Stimulated activated CD4-positive, alpha-beta T cell treated with anti-CD3 and anti-CD28 coated beads, Interleukin-4, amount 100 ng/mL, for 1 hour (primary cell): ENCODE measurements around the gene HEPN1.

Source experiments
- DNase-seq: peaks from one replicate; pipeline ENCODE4 v3.0.0-alpha.2; 2020

HEPN1 gene

DNA sequence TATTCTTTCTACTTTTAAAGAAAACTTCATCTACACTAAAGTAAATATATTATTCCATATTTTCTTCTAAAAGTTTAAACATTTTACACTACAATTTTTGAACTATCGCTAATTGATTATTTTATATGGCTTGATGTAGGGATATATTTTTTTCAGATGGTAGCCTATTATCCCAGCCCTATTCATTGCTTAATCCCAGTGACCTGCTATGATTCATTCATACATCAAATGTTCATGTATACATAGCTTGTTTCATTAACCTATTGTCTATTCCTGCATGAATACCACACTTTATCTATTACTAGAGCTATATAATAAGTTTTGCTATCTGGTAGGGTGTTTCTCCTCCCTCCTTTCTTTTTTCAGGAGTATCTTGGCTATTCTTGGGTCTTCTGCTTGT, 16.4 kb upstream of the HEPN1 start:
- DNase-seq, result no peak

- DNase-seq, result no peak
These were observed 3.3 kb upstream of the HEPN1 start for GRCh38 chr11:124915541-124916369.

DNA sequence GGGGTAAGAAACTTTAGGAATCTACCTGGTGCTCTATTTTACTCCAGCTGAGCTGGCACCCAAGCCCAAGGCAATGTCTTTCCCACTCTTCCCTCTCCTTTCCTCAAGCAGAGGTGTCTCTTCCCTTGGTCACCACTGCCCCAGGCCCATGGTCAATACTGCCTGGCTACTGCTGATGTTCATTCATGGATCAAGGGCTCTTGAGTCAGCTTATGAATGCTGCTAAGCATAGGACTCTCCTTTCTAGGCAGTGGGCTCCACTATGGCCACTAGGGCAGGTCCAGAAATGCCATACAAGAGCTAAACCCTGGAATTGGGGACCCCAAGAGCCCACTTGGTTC, 2.7 kb upstream of the HEPN1 start:
- DNase-seq, result no peak

GRCh38 chr11:124917115-124917637, 1.9 kb upstream of the HEPN1 start:
- DNase-seq, result no peak

DNA sequence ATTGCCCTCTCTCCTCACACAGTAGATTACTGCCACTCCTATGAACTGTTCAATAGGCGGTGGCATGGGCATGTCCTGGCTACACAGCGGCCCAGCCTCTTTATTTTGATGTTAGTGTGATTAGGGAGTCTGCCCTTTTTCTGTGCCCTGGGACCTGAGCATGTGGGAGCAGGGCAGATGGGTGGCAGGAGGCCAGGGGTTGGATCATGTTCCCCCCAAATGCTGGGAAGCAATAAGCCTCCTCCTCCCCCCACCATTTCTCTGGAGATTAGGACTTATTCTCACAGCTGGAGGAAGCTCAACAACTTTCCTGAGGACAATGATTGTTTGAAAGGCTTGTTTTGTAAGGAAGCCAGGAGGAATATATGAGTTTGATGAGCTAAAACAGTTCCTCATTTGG, 848 bp downstream of the HEPN1 start:
- no peak for DNase-seq

- no peak for DNase-seq
These were observed 1.3 kb downstream of the HEPN1 start for GRCh38 chr11:124920356-124920755.

DNA sequence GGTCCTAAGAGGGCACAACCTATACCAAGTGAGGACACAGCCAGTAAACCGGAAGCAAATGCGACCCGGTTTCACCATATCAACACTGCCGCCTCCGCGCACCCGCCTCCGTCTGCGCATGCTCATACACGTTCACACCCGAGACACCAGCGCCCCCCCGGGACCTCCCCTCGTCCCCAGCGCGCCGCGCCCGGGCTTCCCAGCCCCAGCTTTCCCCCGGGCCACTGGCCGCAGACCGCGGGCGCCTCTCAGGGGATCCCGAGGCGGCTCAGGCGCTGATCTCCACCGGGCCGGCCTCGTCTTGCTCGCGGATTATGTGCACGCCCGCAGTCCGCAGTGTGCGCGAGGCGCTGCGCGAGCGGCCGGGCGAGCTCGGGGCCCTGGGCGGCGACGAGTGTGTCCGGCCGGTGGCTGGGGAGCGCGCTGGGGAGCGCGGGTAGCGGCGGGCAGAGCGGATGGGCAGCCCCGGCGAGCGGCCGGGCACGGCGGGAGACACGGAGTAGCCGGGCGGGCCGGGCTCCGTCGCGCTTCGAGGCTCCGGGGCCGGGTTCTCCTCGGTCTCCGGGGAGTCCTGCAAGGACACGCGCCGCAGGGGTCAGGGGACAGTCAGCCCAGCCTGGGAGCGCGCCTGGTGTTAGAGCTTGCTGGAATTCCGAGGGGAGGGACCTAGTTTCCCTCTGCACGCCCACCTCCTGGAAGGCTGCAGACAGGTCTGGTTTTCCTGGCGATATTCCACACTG, 2.0 kb downstream of the HEPN1 start:
- DNase-seq, result peak; percentile 83

- DNase-seq, result no peak
These were observed 3.8 kb downstream of the HEPN1 start for GRCh38 chr11:124922831-124923230.

GRCh38 chr11:124923296-124923695, 4.2 kb downstream of the HEPN1 start:
- DNase-seq, result no peak

DNA sequence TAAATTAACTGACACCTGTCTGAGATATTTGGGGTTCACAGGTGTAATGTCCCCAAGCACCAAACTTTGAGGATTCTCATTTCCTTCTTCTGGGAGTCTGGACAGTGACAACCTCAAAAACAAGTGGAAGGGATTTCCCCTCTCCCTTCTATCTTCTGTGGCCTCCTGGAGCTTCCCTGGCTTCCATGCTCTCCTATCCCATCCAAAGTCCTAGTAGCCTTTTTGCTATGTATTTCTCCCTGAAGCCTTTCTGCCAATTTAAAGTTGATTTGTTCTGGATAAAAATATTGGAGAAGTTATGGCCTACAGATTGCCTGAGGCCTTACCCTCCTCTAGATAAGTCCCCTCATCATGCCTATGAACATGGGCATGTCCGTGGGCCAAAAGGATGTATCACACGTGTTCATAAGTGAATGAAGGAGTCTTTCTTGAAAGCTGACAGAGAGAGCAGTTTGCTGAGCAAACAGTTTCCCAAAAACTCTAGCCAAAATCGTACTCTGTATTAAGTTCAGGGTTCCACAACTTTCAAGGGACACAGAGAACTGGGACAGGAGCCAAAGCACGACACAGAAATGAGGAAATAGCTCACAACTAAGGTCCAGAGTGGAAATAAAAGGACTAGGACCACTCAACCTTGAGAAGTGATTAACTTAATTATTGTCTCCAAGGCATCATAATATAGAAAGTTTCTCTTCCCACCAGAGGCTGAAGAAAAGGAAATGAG, 10.1 kb downstream of the HEPN1 start:
- DNase-seq, result no peak

- DNase-seq, result no peak
These were observed 11.7 kb downstream of the HEPN1 start for GRCh38 chr11:124930799-124931198.

DNA sequence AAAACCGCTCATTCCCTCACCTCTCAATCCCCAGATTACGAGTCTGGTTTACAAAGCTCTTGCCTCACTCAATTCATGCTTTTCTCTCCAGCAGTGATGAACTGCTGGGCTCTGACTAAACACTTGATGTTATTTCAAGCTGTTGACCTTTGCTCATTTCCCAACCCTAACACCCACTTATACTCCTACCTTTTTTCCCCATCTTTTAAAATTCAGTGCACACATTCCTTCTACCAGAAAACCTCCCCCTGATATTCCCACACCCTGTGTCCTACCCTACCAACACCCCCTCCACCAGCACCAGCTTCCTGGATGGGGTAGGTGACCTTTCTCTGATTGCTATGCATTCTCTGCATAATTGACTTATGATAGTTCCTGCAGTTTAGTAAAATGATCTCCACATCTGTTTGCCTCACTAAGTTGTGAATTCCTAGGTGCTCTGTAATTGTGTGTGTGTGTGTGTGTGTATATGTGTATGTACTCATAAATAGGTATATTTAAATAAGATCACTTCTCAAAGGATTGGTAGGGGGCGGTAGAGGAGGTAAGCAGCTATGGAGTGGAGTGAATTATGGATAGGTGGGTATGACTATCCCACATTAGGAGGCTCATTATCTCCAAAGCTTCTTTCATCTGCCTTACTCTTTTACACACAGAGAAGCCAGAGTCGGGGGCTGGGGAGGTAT, 16.0 kb downstream of the HEPN1 start:
- DNase-seq, result no peak

- DNase-seq, result no peak
These were observed 16.8 kb downstream of the HEPN1 start, which contains the start of gene HEPACAM for GRCh38 chr11:124935548-124936514. TSS of gene HEPACAM (minus strand) at chr11:124936047. CDS start at chr11:124936006, 41 bp downstream.

- DNase-seq, result no peak
These were observed 18.4 kb downstream of the HEPN1 start for GRCh38 chr11:124937336-124937935.

DNA sequence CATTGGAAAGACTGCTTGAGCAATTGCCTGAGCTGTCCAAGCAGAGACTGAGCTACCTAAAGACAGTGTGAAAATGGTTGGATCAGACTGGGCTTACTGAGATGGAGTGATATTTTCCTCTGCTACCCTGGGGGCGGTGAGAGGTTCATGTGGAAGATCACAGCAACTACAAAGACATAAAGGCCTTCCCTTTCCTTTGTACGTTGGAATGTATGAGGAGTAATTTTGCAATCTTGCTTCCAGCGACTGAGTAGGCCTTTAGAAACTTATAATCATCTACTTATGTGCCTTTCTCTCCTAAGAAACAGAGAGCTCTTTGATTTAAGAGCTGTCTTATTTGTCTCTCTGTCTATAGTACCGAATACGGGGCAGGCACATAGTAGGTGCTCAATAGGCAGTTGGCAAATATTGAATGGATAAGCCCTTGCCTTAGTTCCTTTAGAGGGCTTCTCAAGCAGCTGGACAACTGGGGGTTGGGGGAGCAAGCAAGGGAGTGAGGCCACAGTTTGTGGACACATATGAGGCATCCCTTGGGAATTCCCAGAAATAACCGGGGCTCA, 19.2 kb downstream of the HEPN1 start:
- DNase-seq, result no peak

- DNase-seq, result no peak
These were observed 19.9 kb downstream of the HEPN1 start for GRCh38 chr11:124938970-124939369.

DNA sequence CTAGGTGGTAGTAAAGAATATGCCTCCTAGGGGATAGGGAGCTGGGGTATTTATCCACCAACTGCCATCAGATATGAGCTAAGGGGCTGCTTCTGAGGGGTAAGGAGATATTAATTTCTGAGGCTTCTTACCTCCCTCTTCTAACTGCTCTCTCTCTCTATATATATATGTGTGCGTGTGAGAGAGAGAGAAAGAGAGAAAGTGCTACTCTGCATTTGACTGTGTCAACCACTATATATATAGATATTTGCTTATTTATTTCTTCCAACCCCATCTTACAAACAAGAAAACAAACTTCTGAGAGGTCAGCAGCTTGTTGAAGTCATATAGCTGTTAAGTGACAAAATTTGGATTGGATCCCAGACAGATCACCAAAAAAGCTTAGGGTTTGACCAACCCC, 22.7 kb downstream of the HEPN1 start:
- DNase-seq, result no peak

DNA sequence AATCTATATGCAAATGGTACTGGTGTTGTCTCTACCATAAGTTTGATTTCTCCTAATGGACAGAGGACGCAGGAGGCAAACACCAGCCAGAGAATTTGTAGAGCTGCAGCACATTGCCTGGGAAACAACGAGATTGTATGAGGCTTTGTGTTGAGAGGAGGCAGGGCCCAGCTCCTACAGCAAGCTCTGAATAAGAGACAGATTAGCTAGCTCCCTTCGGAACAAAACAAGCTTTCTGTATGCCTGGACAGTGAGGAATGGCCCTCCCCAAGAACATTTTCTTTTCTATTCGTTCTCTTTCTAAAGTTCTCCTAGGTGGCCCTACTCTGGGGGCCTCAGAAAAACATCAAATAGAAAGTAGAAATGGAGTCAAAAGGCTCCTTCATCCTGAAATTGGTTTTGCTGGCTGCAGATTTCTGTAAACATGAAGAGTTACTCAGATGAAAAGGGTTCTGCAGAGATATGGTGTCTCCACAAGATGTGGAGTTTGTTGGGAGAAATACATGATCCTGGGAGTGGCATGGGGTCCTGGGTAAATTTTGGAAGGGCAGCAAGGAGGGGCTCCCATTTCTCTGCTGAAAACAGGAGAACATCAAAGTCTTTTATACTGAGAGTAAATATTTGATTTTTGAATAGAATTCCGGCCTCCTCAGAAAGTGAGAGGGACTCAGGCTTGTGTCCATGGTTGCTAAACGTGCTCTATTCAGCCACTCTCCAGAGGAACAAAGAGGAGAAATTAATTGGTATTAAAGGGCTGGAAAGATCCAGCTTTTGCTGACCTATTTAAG, 23.6 kb downstream of the HEPN1 start:
- DNase-seq, result no peak

DNA sequence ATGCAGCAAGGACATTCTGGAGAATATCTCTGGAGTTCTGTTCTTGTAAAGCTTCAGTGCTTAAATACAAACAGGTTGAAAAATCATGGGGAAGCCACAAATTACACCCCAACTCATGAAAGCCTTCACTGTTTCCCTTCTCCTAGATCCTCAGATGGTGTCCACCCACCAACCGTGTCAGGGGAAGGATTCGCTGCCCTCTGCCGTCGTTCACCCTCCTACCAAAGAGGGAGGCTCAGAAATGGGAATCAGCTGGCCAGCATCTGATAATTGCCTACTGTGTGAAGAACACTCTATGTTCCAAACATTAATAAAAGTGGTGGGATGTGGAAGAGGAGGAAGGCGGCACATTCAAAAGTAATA, 24.2 kb downstream of the HEPN1 start:
- DNase-seq, result no peak

DNA sequence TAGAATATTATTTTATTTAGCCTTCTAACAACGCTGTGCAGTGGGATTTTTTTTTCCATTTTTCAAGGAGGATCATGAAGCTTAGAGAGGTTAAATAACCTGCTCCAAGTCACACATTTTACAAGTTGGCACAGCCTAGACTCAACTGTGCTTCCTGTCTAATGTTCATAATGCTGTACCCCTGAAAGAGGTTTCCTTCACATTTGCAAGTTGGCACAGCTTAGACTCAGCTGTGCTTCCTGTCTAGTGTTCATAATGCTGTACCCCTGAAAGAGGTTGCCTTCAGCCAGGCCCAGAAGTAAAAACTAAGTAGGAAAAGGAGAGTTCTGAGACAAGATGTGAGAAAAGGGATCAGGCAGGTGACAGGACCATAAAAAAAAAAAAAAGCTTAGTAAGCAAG, 24.7 kb downstream of the HEPN1 start:
- no peak for DNase-seq
